ENCODE measurements around the gene PTPRD. TPM values are rescaled to one million over a fixed set of nuclear protein-coding genes. Genes with fewer than 3 reads are reported as not detected.

Gene PTPRD
- total and polyA plus RNA-seq, 2 experiments from 2014 or later = 11.5 to 58.0 TPM

DNA sequence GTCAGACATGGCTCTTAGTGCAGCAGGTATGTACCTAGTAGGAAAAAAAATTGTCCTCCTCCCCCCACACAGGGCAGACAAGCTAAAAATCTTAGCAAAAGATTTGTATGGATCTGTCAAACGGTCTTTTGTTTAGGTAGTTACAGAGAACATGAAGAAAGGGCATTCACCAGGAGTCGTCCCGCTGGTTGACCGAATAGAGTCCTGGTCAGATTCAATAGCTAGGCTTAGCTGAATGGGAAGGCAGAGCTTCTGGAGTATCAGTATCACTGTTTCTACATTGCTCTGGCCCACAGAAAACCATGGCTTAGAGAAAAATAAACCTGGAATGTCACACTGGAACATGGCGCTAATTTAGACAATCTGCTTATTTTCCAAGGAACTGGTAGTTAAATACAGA, 642.3 kb downstream of the PTPRD start (continued):
- TF ChIP-seq, protein P1, sequence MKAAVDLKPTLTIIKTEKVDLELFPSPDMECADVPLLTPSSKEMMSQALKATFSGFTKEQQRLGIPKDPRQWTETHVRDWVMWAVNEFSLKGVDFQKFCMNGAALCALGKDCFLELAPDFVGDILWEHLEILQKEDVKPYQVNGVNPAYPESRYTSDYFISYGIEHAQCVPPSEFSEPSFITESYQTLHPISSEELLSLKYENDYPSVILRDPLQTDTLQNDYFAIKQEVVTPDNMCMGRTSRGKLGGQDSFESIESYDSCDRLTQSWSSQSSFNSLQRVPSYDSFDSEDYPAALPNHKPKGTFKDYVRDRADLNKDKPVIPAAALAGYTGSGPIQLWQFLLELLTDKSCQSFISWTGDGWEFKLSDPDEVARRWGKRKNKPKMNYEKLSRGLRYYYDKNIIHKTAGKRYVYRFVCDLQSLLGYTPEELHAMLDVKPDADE (IDR thresholded peaks at IDR 0.05) = no peak
- TF ChIP-seq JUNB (IDR thresholded peaks at IDR 0.05; ENCODE audit: unreplicated experiment) = no peak
- TF ChIP-seq CREB1 (CRISPR knock-in tag; IDR thresholded peaks at IDR 0.05; ENCODE audit: low read depth) = no peak
- TF ChIP-seq, protein P2, sequence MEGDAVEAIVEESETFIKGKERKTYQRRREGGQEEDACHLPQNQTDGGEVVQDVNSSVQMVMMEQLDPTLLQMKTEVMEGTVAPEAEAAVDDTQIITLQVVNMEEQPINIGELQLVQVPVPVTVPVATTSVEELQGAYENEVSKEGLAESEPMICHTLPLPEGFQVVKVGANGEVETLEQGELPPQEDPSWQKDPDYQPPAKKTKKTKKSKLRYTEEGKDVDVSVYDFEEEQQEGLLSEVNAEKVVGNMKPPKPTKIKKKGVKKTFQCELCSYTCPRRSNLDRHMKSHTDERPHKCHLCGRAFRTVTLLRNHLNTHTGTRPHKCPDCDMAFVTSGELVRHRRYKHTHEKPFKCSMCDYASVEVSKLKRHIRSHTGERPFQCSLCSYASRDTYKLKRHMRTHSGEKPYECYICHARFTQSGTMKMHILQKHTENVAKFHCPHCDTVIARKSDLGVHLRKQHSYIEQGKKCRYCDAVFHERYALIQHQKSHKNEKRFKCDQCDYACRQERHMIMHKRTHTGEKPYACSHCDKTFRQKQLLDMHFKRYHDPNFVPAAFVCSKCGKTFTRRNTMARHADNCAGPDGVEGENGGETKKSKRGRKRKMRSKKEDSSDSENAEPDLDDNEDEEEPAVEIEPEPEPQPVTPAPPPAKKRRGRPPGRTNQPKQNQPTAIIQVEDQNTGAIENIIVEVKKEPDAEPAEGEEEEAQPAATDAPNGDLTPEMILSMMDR (conservative IDR thresholded peaks at IDR 0.05; ENCODE audit: low read depth in 2 of 2) = no peak
- no peak for TF ChIP-seq EZH2 (IDR thresholded peaks at IDR 0.05; ENCODE audit: low read depth, unreplicated experiment)
- no peak for TF ChIP-seq ZNF114 (CRISPR knock-in tag; IDR thresholded peaks at IDR 0.05)
- TF ChIP-seq EZH2phosphoT487 (IDR thresholded peaks at IDR 0.05; ENCODE audit: unreplicated experiment) = no peak
- TF ChIP-seq POLR2AphosphoS5 (IDR thresholded peaks at IDR 0.05; ENCODE audit: low read depth) = no peak

DNA sequence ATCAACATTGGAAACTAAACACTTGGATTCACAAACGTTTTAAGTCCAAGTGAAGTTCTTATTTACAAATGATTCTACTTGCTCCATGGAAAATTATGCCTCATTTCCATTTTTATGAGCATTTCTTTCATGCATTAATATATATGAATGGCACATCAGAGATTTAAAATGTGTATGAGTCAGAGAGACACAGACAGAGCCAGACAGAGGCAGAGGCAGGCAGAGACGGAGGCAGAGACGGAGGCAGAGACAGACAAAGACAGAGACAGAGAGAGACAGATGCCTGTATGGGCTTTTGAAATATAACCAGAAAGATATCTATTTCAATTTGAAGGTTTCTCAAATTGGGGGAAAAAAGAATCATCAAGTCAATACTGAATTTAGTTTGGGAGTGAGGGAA, 649.0 kb downstream of the PTPRD start:
- H3K27me3 Mint-ChIP-seq (ENCODE audit: insufficient read depth, low read depth, poor library complexity) = no peaks in the 10 kb centered on the region
- Histone ChIP-seq H3K4me3 (no peak overlapping the region), H4K20me1 (replicated peaks; ENCODE audit: insufficient read depth) (no peaks in the 10 kb centered on the region), H3K27ac (ENCODE audit: low read depth) (no peak overlapping the region), H3F3A (replicated peaks; ENCODE audit: low read depth) (no peaks in the 10 kb centered on the region), H3K79me2 (replicated peaks; ENCODE audit: insufficient read depth) (no peaks in the 10 kb centered on the region), H3K4me1 (ENCODE audit: insufficient read depth) (0 out of 2 replicates have a peak, but pooled peaks cover 4% of the 10 kb centered on the region), H3K9me2 (ENCODE audit: insufficient read depth) (no peaks in the 10 kb centered on the region), H3K27me3 (ENCODE audit: insufficient read depth) (no peaks in the 10 kb centered on the region), H3K4me2 (no peak overlapping the region), H3K36me3 (ENCODE audit: insufficient read depth) (no peaks in the 10 kb centered on the region), H2AFZ (no peak overlapping the region)
- no peaks in the 10 kb centered on the region for H3K9me3 Mint-ChIP-seq
- H3K4me1 Mint-ChIP-seq = peaks cover 15% of the 10 kb centered on the region
- H3K36me3 Mint-ChIP-seq (ENCODE audit: low read depth) = no peaks in the 10 kb centered on the region
- no peak overlapping the region for H3K27ac Mint-ChIP-seq
- DNase-seq (ENCODE audit: low spot score) (no peak), ATAC-seq (no peak)
- H3K4me3 Mint-ChIP-seq = no peak overlapping the region
- no peak for TF ChIP-seq ZNF331 (CRISPR knock-in tag; IDR thresholded peaks at IDR 0.05; ENCODE audit: low read depth)
- no peak for TF ChIP-seq NANOG (IDR thresholded peaks at IDR 0.05; ENCODE audit: borderline replicate concordance)
- TF ChIP-seq, protein P3, sequence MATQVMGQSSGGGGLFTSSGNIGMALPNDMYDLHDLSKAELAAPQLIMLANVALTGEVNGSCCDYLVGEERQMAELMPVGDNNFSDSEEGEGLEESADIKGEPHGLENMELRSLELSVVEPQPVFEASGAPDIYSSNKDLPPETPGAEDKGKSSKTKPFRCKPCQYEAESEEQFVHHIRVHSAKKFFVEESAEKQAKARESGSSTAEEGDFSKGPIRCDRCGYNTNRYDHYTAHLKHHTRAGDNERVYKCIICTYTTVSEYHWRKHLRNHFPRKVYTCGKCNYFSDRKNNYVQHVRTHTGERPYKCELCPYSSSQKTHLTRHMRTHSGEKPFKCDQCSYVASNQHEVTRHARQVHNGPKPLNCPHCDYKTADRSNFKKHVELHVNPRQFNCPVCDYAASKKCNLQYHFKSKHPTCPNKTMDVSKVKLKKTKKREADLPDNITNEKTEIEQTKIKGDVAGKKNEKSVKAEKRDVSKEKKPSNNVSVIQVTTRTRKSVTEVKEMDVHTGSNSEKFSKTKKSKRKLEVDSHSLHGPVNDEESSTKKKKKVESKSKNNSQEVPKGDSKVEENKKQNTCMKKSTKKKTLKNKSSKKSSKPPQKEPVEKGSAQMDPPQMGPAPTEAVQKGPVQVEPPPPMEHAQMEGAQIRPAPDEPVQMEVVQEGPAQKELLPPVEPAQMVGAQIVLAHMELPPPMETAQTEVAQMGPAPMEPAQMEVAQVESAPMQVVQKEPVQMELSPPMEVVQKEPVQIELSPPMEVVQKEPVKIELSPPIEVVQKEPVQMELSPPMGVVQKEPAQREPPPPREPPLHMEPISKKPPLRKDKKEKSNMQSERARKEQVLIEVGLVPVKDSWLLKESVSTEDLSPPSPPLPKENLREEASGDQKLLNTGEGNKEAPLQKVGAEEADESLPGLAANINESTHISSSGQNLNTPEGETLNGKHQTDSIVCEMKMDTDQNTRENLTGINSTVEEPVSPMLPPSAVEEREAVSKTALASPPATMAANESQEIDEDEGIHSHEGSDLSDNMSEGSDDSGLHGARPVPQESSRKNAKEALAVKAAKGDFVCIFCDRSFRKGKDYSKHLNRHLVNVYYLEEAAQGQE (IDR thresholded peaks at IDR 0.05; ENCODE audit: unreplicated experiment) = no peak
- no peak for TF ChIP-seq STAT1 (IDR thresholded peaks at IDR 0.05; ENCODE audit: unreplicated experiment)
- TF ChIP-seq EZH2phosphoT487 (IDR thresholded peaks at IDR 0.05; ENCODE audit: unreplicated experiment) = no peak
- TF ChIP-seq, protein P1 (IDR thresholded peaks at IDR 0.05) = no peak
- TF ChIP-seq POLR2AphosphoS5 (IDR thresholded peaks at IDR 0.05; ENCODE audit: low read depth) = no peak
- TF ChIP-seq ZNF114 (CRISPR knock-in tag; IDR thresholded peaks at IDR 0.05) = no peak
- TF ChIP-seq EZH2 (IDR thresholded peaks at IDR 0.05; ENCODE audit: low read depth, unreplicated experiment) = no peak
- TF ChIP-seq CREB1 (CRISPR knock-in tag; IDR thresholded peaks at IDR 0.05; ENCODE audit: low read depth) = no peak
- TF ChIP-seq JUNB (IDR thresholded peaks at IDR 0.05; ENCODE audit: unreplicated experiment) = no peak
- TF ChIP-seq, protein P2 (conservative IDR thresholded peaks at IDR 0.05; ENCODE audit: low read depth in 2 of 2) = no peak
